Mesenchymal stem cell (in vitro differentiated cells and primary cell): ENCODE data around the gene SCD.

Experiments
- DNase-seq: peaks from one replicate; pipeline ENCODE4 v3.0.0-alpha.2; 2013
- H2AFZ ChIP-seq: one replicate; pipeline ENCODE4 v1.6.1; 2013; ENCODE audit warnings: low read depth, mild to moderate bottlenecking, control low read depth, inconsistent platforms, low read length, moderate library complexity
- H2AK5ac ChIP-seq: 2 replicates; pipeline ENCODE4 v1.6.1; 2013; ENCODE audit warnings: low read length, moderate library complexity, mild to moderate bottlenecking, inconsistent platforms; ENCODE audit not compliant: severe bottlenecking
- H2BK120ac ChIP-seq: one replicate; pipeline ENCODE4 v1.6.1; 2013; ENCODE audit warnings: low read depth, mild to moderate bottlenecking, inconsistent platforms, low read length, moderate library complexity
- H2BK12ac ChIP-seq, 2 experiments: one replicate each; pipeline ENCODE4 v1.6.1; 2013; ENCODE audit warnings: inconsistent platforms in 2 of 2, low read length in 2 of 2, mild to moderate bottlenecking in 2 of 2, moderate library complexity in 2 of 2, control low read depth in 1 of 2
- H2BK15ac ChIP-seq: one replicate; pipeline ENCODE4 v1.6.1; 2013; ENCODE audit warnings: mild to moderate bottlenecking, low read depth, inconsistent platforms; ENCODE audit not compliant: poor library complexity, severe bottlenecking
- H2BK5ac ChIP-seq: 2 replicates; pipeline ENCODE4 v1.6.1; 2013; ENCODE audit warnings: low read depth, mild to moderate bottlenecking, low read length, control low read depth, inconsistent platforms; ENCODE audit not compliant: poor library complexity, severe bottlenecking
- H3K14ac ChIP-seq, 2 experiments: one replicate each; pipeline ENCODE4 v1.6.1; 2013; ENCODE audit warnings: inconsistent platforms in 2 of 2, low read length in 2 of 2, control low read depth in 1 of 2, mild to moderate bottlenecking in 1 of 2, moderate library complexity in 1 of 2
- H3K18ac ChIP-seq, 2 experiments: one replicate each; pipeline ENCODE4 v1.6.1; 2013; ENCODE audit warnings: inconsistent platforms in 2 of 2, low read length in 2 of 2, control low read depth in 1 of 2, low read depth in 1 of 2, mild to moderate bottlenecking in 1 of 2
- H3K23ac ChIP-seq, 2 experiments: one replicate each; pipeline ENCODE4 v1.6.1; 2013; ENCODE audit warnings: inconsistent platforms in 2 of 2, low read length in 2 of 2, mild to moderate bottlenecking in 2 of 2, moderate library complexity in 2 of 2, control low read depth in 1 of 2
- H3K27ac ChIP-seq: 2 replicates; pipeline ENCODE4 v1.5.1; 2013; ENCODE audit warnings: mild to moderate bottlenecking, moderate library complexity, low read length, control low read depth, inconsistent platforms; ENCODE audit not compliant: poor library complexity, severe bottlenecking
- H3K27me3 ChIP-seq, 2 experiments: 2 replicates each; pipeline versions ENCODE4 v1.6.1 to v1.7.0; 2013; ENCODE audit warnings: low read length in 2 of 2, mild to moderate bottlenecking in 2 of 2, moderate library complexity in 2 of 2, control low read depth in 1 of 2, inconsistent platforms in 1 of 2; ENCODE audit not compliant: control insufficient read depth in 1 of 2, insufficient read depth in 1 of 2
- H3K36me3 ChIP-seq, 2 experiments: 2 replicates each; pipeline versions ENCODE4 v1.6.1 to v1.7.0; 2013; ENCODE audit warnings: low read length in 2 of 2, control low read depth in 1 of 2, inconsistent platforms in 1 of 2, low read depth in 1 of 2, mild to moderate bottlenecking in 1 of 2; ENCODE audit not compliant: insufficient read depth in 2 of 2, control insufficient read depth in 1 of 2
- H3K4ac ChIP-seq, 2 experiments: one replicate each; pipeline ENCODE4 v1.6.1; 2013; ENCODE audit warnings: inconsistent platforms in 2 of 2, low read length in 2 of 2, mild to moderate bottlenecking in 2 of 2, moderate library complexity in 2 of 2, control low read depth in 1 of 2, low read depth in 1 of 2
- H3K4me1 ChIP-seq: 2 replicates; pipeline ENCODE4 v1.6.1; 2013; ENCODE audit warnings: low read depth, low read length, control low read depth; ENCODE audit not compliant: control insufficient read depth, insufficient read depth
- H3K4me2 ChIP-seq: 2 replicates; pipeline ENCODE4 v1.6.1; 2013; ENCODE audit warnings: low read length, mild to moderate bottlenecking, inconsistent platforms; ENCODE audit not compliant: poor library complexity, severe bottlenecking
- H3K4me3 ChIP-seq, 2 experiments: 2 replicates each; pipeline versions ENCODE4 v1.5.1 to v1.7.0; 2013; ENCODE audit warnings: low read length in 2 of 2, mild to moderate bottlenecking in 2 of 2, control low read depth in 1 of 2, low read depth in 1 of 2; ENCODE audit not compliant: insufficient read depth in 1 of 2
- H3K79me1 ChIP-seq: replicated peaks from 2 replicates; pipeline ENCODE4 v1.6.1; 2013; ENCODE audit warnings: mild to moderate bottlenecking, control low read depth, low read length, inconsistent platforms; ENCODE audit not compliant: poor library complexity, severe bottlenecking
- H3K9ac ChIP-seq: 2 replicates; pipeline ENCODE4 v1.7.0; 2013; ENCODE audit warnings: mild to moderate bottlenecking, low read length, moderate library complexity
- H3K9me3 ChIP-seq: 2 replicates; pipeline ENCODE4 v1.7.0; 2013; ENCODE audit warnings: mild to moderate bottlenecking, low read length; ENCODE audit not compliant: control insufficient read depth
- H4K8ac ChIP-seq: one replicate; pipeline ENCODE4 v1.6.1; 2013; ENCODE audit warnings: inconsistent platforms, mild to moderate bottlenecking, low read length, moderate library complexity
- H4K91ac ChIP-seq: one replicate; pipeline ENCODE4 v1.6.1; 2013; ENCODE audit warnings: mild to moderate bottlenecking, low read length, inconsistent platforms
- WGBS: methylation state at CpG from one replicate; pipeline ENCODE4 v1.1.7; 2013; ENCODE audit warnings: mixed read lengths; 5-methylcytosine and 5-hydroxymethylcytosine counted together

SCD gene

DNA sequence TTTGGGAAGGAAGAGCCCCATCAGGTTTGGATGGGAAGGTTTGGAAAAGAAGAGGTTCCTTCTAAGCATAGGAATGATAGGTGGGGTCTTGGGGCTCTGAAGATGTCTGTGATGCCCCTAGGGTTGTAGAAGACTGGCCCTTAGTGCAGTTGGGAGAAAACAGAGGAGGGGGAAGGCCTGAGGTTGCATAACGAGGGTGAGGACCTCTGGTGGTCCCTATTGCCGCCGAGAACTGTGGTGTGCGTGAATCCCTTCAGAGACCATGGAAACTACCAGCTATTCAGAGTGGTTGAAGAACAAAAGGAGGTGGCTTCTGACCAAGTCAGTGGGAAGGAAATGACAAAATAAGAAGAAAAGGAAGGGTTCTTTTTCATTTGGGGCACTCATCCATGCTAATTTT lies 13.9 kb upstream of the SCD start:
- H3K14ac ChIP-seq: no peak overlapping the region
- no peak for DNase-seq
- no peak overlapping the region for H3K27ac ChIP-seq
- no peak overlapping the region for H3K4me2 ChIP-seq
- H3K4me1 ChIP-seq: no peaks in the 10 kb centered on the region
- H2BK5ac ChIP-seq: no peak overlapping the region
- H2AFZ ChIP-seq: no peak overlapping the region
- H3K36me3 ChIP-seq: no peaks in the 10 kb centered on the region
- no peak overlapping the region for H3K18ac ChIP-seq
- WGBS: 63% methylated on average over 4 of the region's 4 CpGs
- no peak overlapping the region for H3K4ac ChIP-seq
- H2BK12ac ChIP-seq: no peak overlapping the region
- peaks cover 50 to 73% of the 10 kb centered on the region in 2 experiments for H3K27me3 ChIP-seq
- no peak overlapping the region for H4K8ac ChIP-seq
- no peak overlapping the region for H2AK5ac ChIP-seq
- H2BK15ac ChIP-seq: no peak overlapping the region
- no peak overlapping the region for H3K9ac ChIP-seq
- H2BK120ac ChIP-seq: no peak overlapping the region
- H4K91ac ChIP-seq: no peak overlapping the region
- H3K79me1 ChIP-seq: no peaks in the 10 kb centered on the region
- no peak overlapping the region for H3K23ac ChIP-seq
- no peaks in the 10 kb centered on the region for H3K9me3 ChIP-seq
- no peak overlapping the region for H3K4me3 ChIP-seq

DNA sequence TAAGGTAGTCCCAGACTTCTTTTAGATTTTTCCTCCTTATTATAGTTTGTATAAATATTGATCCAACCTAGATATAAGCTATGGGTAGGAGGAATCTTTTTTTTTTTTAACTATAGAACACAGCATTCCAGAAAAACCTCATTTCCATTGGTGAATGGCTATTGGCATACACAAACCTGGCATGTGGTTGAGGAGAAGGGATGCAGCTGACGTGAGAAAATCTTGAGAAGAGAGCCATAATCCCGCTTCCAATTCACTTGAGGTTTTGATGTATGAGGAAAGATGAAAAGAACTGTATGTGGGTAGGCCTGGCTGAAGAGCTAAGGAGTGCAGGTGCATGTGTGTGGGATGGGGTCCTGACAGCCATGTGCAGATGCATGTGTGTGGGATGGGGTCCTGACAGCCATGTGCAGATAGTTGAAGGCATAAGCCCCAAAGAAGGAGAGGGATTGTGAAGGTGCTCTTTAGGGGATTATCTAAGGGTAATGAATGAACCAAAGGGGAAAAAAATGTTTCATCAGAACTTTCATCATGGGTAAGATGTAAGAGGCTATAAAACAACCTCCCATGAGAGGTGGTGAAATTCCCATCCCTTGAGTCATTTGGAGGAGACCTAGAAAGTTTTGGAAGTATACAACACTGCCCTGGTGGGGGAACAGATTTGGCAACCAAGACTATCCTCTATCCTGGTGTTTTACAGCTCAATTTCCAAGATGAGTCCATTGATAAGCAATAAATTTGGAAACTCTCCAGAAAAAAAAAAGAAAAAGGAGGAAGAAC lies 13.2 kb upstream of the SCD start:
- Histone ChIP-seq H2AFZ (no peak overlapping the region), H3K27me3 (peaks cover 47 to 67% of the 10 kb centered on the region in 2 experiments), H3K4me3 (no peak overlapping the region), H2BK120ac (no peak overlapping the region), H3K36me3 (no peaks in the 10 kb centered on the region), H3K4me2 (no peak overlapping the region), H4K91ac (no peak overlapping the region), H3K23ac (no peak overlapping the region), H3K9ac (no peak overlapping the region), H3K79me1 (no peaks in the 10 kb centered on the region), H2BK15ac (no peak overlapping the region), H4K8ac (no peak overlapping the region), H2BK5ac (no peak overlapping the region), H3K4ac (no peak overlapping the region), H3K4me1 (no peaks in the 10 kb centered on the region), H2BK12ac (no peak overlapping the region), H3K9me3 (no peaks in the 10 kb centered on the region), H3K14ac (no peak overlapping the region), H3K18ac (no peak overlapping the region), H2AK5ac (no peak overlapping the region), H3K27ac (no peak overlapping the region)
- DNase-seq: no peak
- WGBS: 68% methylated on average over 2 of the region's 2 CpGs

DNA sequence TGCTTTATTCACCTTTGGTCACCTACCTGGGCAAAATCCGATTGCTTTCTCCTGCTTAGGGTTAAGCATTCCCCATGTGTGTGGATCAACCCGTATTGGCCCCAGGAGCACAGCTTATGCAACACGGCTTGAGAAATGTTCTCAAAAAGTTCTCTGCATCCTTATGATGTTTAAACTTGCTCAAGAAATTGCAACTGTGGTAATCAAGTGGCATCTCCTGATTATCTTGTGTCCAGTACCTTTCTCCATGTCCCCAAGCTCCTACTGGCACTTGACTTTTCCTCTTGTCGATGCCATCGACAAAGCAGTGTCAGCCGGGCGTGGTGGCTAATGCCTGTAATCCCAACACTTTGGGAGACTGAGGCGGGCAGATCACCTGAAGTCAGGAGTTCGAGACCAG lies 12.3 kb upstream of the SCD start:
- DNase-seq: no peak
- H2BK15ac ChIP-seq: no peak overlapping the region
- H2BK5ac ChIP-seq: no peak overlapping the region
- H3K79me1 ChIP-seq: no peaks in the 10 kb centered on the region
- no peak overlapping the region for H3K9ac ChIP-seq
- no peak overlapping the region for H3K23ac ChIP-seq
- H3K9me3 ChIP-seq: no peaks in the 10 kb centered on the region
- no peak overlapping the region for H3K4ac ChIP-seq
- H3K18ac ChIP-seq: no peak overlapping the region
- no peak overlapping the region for H4K91ac ChIP-seq
- H3K4me3 ChIP-seq: no peak overlapping the region
- H2BK12ac ChIP-seq: no peak overlapping the region
- H4K8ac ChIP-seq: no peak overlapping the region
- peaks cover 2% of the 10 kb centered on the region for H3K4me1 ChIP-seq
- no peaks in the 10 kb centered on the region for H3K36me3 ChIP-seq
- H2AK5ac ChIP-seq: no peak overlapping the region
- H3K27ac ChIP-seq: no peak overlapping the region
- WGBS: 82% methylated on average over 9 of the region's 9 CpGs
- no peak overlapping the region for H3K14ac ChIP-seq
- H3K4me2 ChIP-seq: no peak overlapping the region
- no peak overlapping the region for H2AFZ ChIP-seq
- peaks cover 37 to 66% of the 10 kb centered on the region in 2 experiments for H3K27me3 ChIP-seq
- no peak overlapping the region for H2BK120ac ChIP-seq

DNA sequence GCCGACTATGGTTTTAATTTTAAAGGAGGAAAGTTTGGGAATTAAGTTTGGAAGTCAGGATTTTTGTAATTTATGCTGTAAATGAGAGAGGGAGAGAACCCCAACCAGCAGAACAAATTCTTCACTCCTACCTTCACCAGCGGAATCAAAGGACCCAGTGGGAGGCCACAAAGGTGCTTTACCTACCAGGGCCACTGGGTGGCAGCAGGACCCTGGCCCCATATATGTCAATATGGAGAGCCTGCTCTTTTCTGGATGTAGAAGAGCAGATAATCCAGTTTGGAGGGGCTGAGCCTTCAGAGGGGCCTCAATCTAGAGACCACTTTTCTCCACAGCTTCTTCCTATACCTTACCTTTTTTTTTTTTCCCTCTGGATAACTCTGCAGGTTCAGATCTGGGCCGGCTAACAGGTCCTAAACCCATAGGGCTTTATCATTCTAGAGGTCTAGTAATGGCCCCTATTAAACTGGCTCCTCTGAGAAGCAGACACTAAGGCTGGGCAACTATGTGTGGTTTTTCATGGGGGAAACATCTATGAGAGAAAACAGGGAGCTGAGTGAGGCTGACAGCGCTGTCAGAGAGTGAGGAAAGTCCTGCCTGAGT lies 8.5 kb upstream of the SCD start:
- H3K9ac ChIP-seq: no peak overlapping the region
- H3K36me3 ChIP-seq: no peaks in the 10 kb centered on the region
- peaks cover 10 to 39% of the 10 kb centered on the region in 2 experiments for H3K27me3 ChIP-seq
- no peak overlapping the region for H2AK5ac ChIP-seq
- 80% methylated on average over 2 of the region's 4 CpGs for WGBS
- H3K4ac ChIP-seq: no peak overlapping the region
- H3K9me3 ChIP-seq: no peaks in the 10 kb centered on the region
- H2BK120ac ChIP-seq: peak overlapping the region; percentile 23
- no peak overlapping the region for H4K8ac ChIP-seq
- peaks cover 8% of the 10 kb centered on the region for H3K4me1 ChIP-seq
- H3K18ac ChIP-seq: no peak overlapping the region
- H3K4me3 ChIP-seq: no peak overlapping the region
- no peak overlapping the region for H2BK5ac ChIP-seq
- no peak overlapping the region for H3K27ac ChIP-seq
- no peak overlapping the region for H3K23ac ChIP-seq
- H3K79me1 ChIP-seq: no peaks in the 10 kb centered on the region
- peak; percentile 61 for DNase-seq
- peak overlapping the region; percentile 2 for H4K91ac ChIP-seq
- H2AFZ ChIP-seq: no peak overlapping the region
- H2BK15ac ChIP-seq: no peak overlapping the region
- no peak overlapping the region for H3K14ac ChIP-seq
- no peak overlapping the region for H3K4me2 ChIP-seq
- peak overlapping the region in 1 of 2 experiments; percentile 12 for H2BK12ac ChIP-seq
